SU-DHL-6 (cell line): ENCODE measurements around the gene PIK3CD.
"Not testable (repeated sequence)": the region's sequence is repeated elsewhere in the genome, so short reads cannot be mapped to it uniquely, and the experiment has no call there.

Experiments
- H2AFZ ChIP-seq: fragments of 200-600 bp; sonication (generic); 2 replicates; pipeline ENCODE4 v1.6.1; 2014; ENCODE audit warnings: low read depth, mild to moderate bottlenecking, moderate library complexity, mixed read lengths, antibody characterized with exemption, low read length; ENCODE audit not compliant: severe bottlenecking
- H3F3A ChIP-seq: fragments of 200-600 bp; shearing (Covaris generic); 2 replicates; pipeline ENCODE4 v1.6.0; 2016; ENCODE audit warnings: antibody characterized with exemption, mild to moderate bottlenecking; ENCODE audit not compliant: insufficient read depth
- H3K27ac ChIP-seq: fragments of 200-600 bp; sonication (generic); 2 replicates; pipeline ENCODE4 v1.5.1; 2016; ENCODE audit warnings: low read depth, mild to moderate bottlenecking, low read length, moderate library complexity, mixed read lengths
- H3K27me3 ChIP-seq: fragments of 200-600 bp; sonication (generic), shearing (Covaris generic); 2 replicates; pipeline ENCODE4 v1.6.0; 2014; ENCODE audit warnings: mild to moderate bottlenecking, low read length
- H3K36me3 ChIP-seq: fragments of 200-600 bp; sonication (generic); 2 replicates; pipeline ENCODE4 v1.6.1; 2014; ENCODE audit warnings: mild to moderate bottlenecking, low read length, mixed read lengths
- H3K4me2 ChIP-seq: fragments of 300-600, 200-600 bp; shearing (Covaris generic), sonication (generic); 2 replicates; pipeline ENCODE4 v1.6.0; 2014; ENCODE audit warnings: low read length, low read depth, mild to moderate bottlenecking; ENCODE audit not compliant: poor library complexity, severe bottlenecking
- H3K4me3 ChIP-seq: fragments of 200-600 bp; sonication (generic); 2 replicates; pipeline ENCODE4 v1.5.1; 2014; ENCODE audit warnings: antibody characterized with exemption, low read length, mild to moderate bottlenecking, mixed read lengths; ENCODE audit not compliant: insufficient read depth, poor library complexity, severe bottlenecking
- H3K79me2 ChIP-seq: fragments of 200-600 bp; sonication (generic); 2 replicates; pipeline ENCODE4 v1.6.1; 2014; ENCODE audit warnings: mild to moderate bottlenecking, low read length, moderate library complexity; ENCODE audit not compliant: insufficient read depth
- H3K9ac ChIP-seq: fragments of 200-600 bp; sonication (generic); 2 replicates; pipeline ENCODE4 v1.7.0; 2014; ENCODE audit warnings: mild to moderate bottlenecking, low read length
- H3K9me2 ChIP-seq: fragments of 200-600 bp; sonication (generic); replicated peaks from 2 replicates; pipeline ENCODE4 v1.6.1; 2014; ENCODE audit warnings: low read length; ENCODE audit not compliant: insufficient read depth
- H3K9me3 ChIP-seq: fragments of 200-600 bp; sonication (generic); 2 replicates; pipeline ENCODE4 v1.6.1; 2014; ENCODE audit warnings: low read length, mixed read lengths; ENCODE audit not compliant: insufficient read depth
- H4K20me1 ChIP-seq: fragments of 200-600 bp; sonication (generic); 2 replicates; pipeline ENCODE4 v1.6.1; 2014; ENCODE audit warnings: low read depth, mild to moderate bottlenecking, antibody characterized with exemption, low read length, moderate library complexity, mixed read lengths
- CTCF ChIP-seq: fragments of 200-600 bp; sonication (generic); IDR thresholded peaks from one replicate; pipeline ENCODE4 v1.5.1; 2017; ENCODE audit warnings: antibody characterized with exemption, mild to moderate bottlenecking, low read length, moderate library complexity; ENCODE audit not compliant: insufficient read depth, poor library complexity, severe bottlenecking
- EZH2phosphoT487 ChIP-seq: fragments of 200-600 bp; sonication (generic), shearing (Covaris generic); conservative IDR thresholded peaks from 2 replicates; pipeline ENCODE4 v1.6.1; 2018; ENCODE audit warnings: mild to moderate bottlenecking, antibody characterized with exemption, low read length, moderate library complexity, mixed read lengths

Gene PIK3CD

GRCh38 chr1:9761855-9762254, 110.3 kb downstream of the PIK3CD start:
- Histone ChIP-seq H4K20me1 (peaks cover 31% of the 10 kb centered on the region; the same call in 1 of the 2 replicates), H3K27me3 (no peaks in the 10 kb centered on the region), H3K4me2 (no peak overlapping the region), H2AFZ (no peak overlapping the region), H3K36me3 (0 out of 2 replicates have a peak, but pooled peaks cover 3% of the 10 kb centered on the region), H3F3A (no peaks in the 10 kb centered on the region), H3K27ac (no peak overlapping the region), H3K4me3 (no peak overlapping the region), H3K9ac (no peak overlapping the region), H3K9me2 (no peaks in the 10 kb centered on the region), H3K9me3 (no peaks in the 10 kb centered on the region), H3K79me2 (peaks cover 98% of the 10 kb centered on the region)
- TF ChIP-seq CTCF (no peak), EZH2phosphoT487 (no peak)

- H3K27me3 ChIP-seq, H3K27ac ChIP-seq, H3K9me3 ChIP-seq, H2AFZ ChIP-seq, H3K9ac ChIP-seq, H3K4me3 ChIP-seq, H3K9me2 ChIP-seq, H3F3A ChIP-seq, H3K4me2 ChIP-seq, H3K36me3 ChIP-seq: not testable (repeated sequence)
- peaks cover 30% of the 10 kb centered on the region; the same call in 1 of the 2 replicates for H4K20me1 ChIP-seq
- peaks cover 98% of the 10 kb centered on the region for H3K79me2 ChIP-seq
Observed at GRCh38 chr1:9762446-9762845, 110.9 kb downstream of the PIK3CD start.

GRCh38 chr1:9763914-9764313, 112.4 kb downstream of the PIK3CD start:
- Histone ChIP-seq H3K79me2 (peaks cover 96% of the 10 kb centered on the region), H3K27ac (no peak overlapping the region), H3K27me3 (no peaks in the 10 kb centered on the region)

GRCh38 chr1:9764550-9764949, 113.0 kb downstream of the PIK3CD start:
- H3K9ac ChIP-seq, result no peak overlapping the region
- H3F3A ChIP-seq, result peaks cover 5% of the 10 kb centered on the region; the same call in 1 of the 2 replicates
- H3K79me2 ChIP-seq, result peaks cover 96% of the 10 kb centered on the region
- 0 out of 2 replicates have a peak, but pooled peaks cover 6% of the 10 kb centered on the region for H3K36me3 ChIP-seq
- no peak overlapping the region for H3K4me3 ChIP-seq
- no peak overlapping the region for H3K4me2 ChIP-seq
- H3K9me3 ChIP-seq, result no peaks in the 10 kb centered on the region
- H2AFZ ChIP-seq, result no peak overlapping the region
- H4K20me1 ChIP-seq, result peaks cover 28% of the 10 kb centered on the region
- no peaks in the 10 kb centered on the region for H3K9me2 ChIP-seq
- H3K27ac ChIP-seq, result no peak overlapping the region
- TF ChIP-seq CTCF (no peak), EZH2phosphoT487 (no peak)
- no peaks in the 10 kb centered on the region for H3K27me3 ChIP-seq

More at GRCh38 chr1:9763914-9764313, 112.4 kb downstream of the PIK3CD start:
- Histone ChIP-seq H3K36me3 (0 out of 2 replicates have a peak, but pooled peaks cover 3% of the 10 kb centered on the region), H3K9me3 (no peaks in the 10 kb centered on the region), H3K9me2 (no peaks in the 10 kb centered on the region), H2AFZ (no peak overlapping the region), H3K9ac (no peak overlapping the region), H4K20me1 (peaks cover 30% of the 10 kb centered on the region), H3K4me2 (no peak overlapping the region), H3F3A (no peaks in the 10 kb centered on the region; the same call in 1 of the 2 replicates), H3K4me3 (no peak overlapping the region)
- TF ChIP-seq CTCF (no peak), EZH2phosphoT487 (no peak)
